HepG2 (cell line): ENCODE measurements around the gene FAM161A. TPM values are rescaled to one million over a fixed set of nuclear protein-coding genes. Genes with fewer than 3 reads are reported as not detected.

Experiments
- ADNP ChIP-seq: sonication (generic); formaldehyde crosslinking; IDR thresholded peaks from 2 replicates; pipeline ENCODE4 v1.4.0; 2020; ENCODE audit warnings: missing genetic modification reagents
- ARID2 ChIP-seq: sonication (generic); formaldehyde crosslinking; IDR thresholded peaks from 2 replicates; pipeline ENCODE4 v1.8.1; 2022; ENCODE audit warnings: mild to moderate bottlenecking, missing genetic modification reagents, borderline replicate concordance
- EEA1 ChIP-seq: sonication (generic); formaldehyde crosslinking; IDR thresholded peaks from 2 replicates; pipeline ENCODE4 v1.5.1; 2020; ENCODE audit warnings: mild to moderate bottlenecking, missing genetic modification reagents, borderline replicate concordance
- FOXO1 ChIP-seq: sonication (generic); formaldehyde crosslinking; IDR thresholded peaks from 2 replicates; pipeline ENCODE4 v1.4.0; 2020; ENCODE audit warnings: missing genetic modification reagents
- GTF2F1 ChIP-seq: fragments of 150-350 bp; IDR thresholded peaks from 2 replicates; pipeline ENCODE4 v1.6.1; 2014; ENCODE audit warnings: low read length
- IKZF4 ChIP-seq: sonication (generic); formaldehyde crosslinking; IDR thresholded peaks from 2 replicates; pipeline ENCODE4 v1.5.1; 2020; ENCODE audit warnings: borderline replicate concordance, mild to moderate bottlenecking, low read depth, missing genetic modification reagents; ENCODE audit errors: not compliant biosample characterization
- RBAK ChIP-seq: sonication (generic); formaldehyde crosslinking; IDR thresholded peaks from 2 replicates; pipeline ENCODE4 v1.5.1; 2020; ENCODE audit warnings: mild to moderate bottlenecking, missing genetic modification reagents
- RCOR2 ChIP-seq: IDR thresholded peaks from 2 replicates; pipeline ENCODE4 v1.6.1; 2016; ENCODE audit warnings: missing biosample characterization, missing genetic modification reagents
- RFX3 ChIP-seq: IDR thresholded peaks from 2 replicates; pipeline ENCODE4 v1.6.1; 2016; ENCODE audit warnings: missing biosample characterization, missing genetic modification reagents
- WIZ ChIP-seq: sonication (generic); formaldehyde crosslinking; IDR thresholded peaks from 2 replicates; pipeline ENCODE4 v1.5.1; 2020; ENCODE audit warnings: mild to moderate bottlenecking, missing genetic modification reagents
- ZBTB7A ChIP-seq: sonication (generic); formaldehyde crosslinking; IDR thresholded peaks from 2 replicates; pipeline ENCODE4 v1.8.0; 2022; ENCODE audit warnings: mild to moderate bottlenecking, missing genetic modification reagents
- ZKSCAN5 ChIP-seq: sonication (generic); formaldehyde crosslinking; IDR thresholded peaks from 2 replicates; pipeline ENCODE4 v1.5.1; 2020; ENCODE audit warnings: mild to moderate bottlenecking, missing genetic modification reagents
- ZNF121 ChIP-seq: sonication (generic); formaldehyde crosslinking; IDR thresholded peaks from 2 replicates; pipeline ENCODE4 v1.5.0; 2020; ENCODE audit warnings: mild to moderate bottlenecking, missing genetic modification reagents
- ZNF138 ChIP-seq: sonication (generic); formaldehyde crosslinking; IDR thresholded peaks from 2 replicates; pipeline ENCODE4 v1.5.0; 2020; ENCODE audit warnings: mild to moderate bottlenecking, low read depth, missing genetic modification reagents
- ZNF180 ChIP-seq: sonication (generic); formaldehyde crosslinking; IDR thresholded peaks from 2 replicates; pipeline ENCODE4 v1.4.0; 2020; ENCODE audit warnings: low read depth, missing genetic modification reagents, borderline replicate concordance
- ZNF34 ChIP-seq: sonication (generic); formaldehyde crosslinking; IDR thresholded peaks from 2 replicates; pipeline ENCODE4 v1.4.0; 2020; ENCODE audit warnings: mild to moderate bottlenecking, missing genetic modification reagents, borderline replicate concordance
- ZNF713 ChIP-seq: sonication (generic); formaldehyde crosslinking; IDR thresholded peaks from 2 replicates; pipeline ENCODE4 v1.4.0; 2020; ENCODE audit warnings: mild to moderate bottlenecking, missing genetic modification reagents
- ZSCAN12 ChIP-seq: sonication (generic); formaldehyde crosslinking; IDR thresholded peaks from 2 replicates; pipeline ENCODE4 v1.9.0; 2021; ENCODE audit warnings: mild to moderate bottlenecking, missing genetic modification reagents
- ZSCAN31 ChIP-seq: sonication (generic); formaldehyde crosslinking; IDR thresholded peaks from 2 replicates; pipeline ENCODE4 v1.5.0; 2020; ENCODE audit warnings: low read depth, mild to moderate bottlenecking, missing genetic modification reagents
- polyA plus RNA-seq, 8 experiments: library from polyadenylated mRNA; depleted of rRNA in 3 of 8; stranded (reverse) in 7 of 8; unstranded in 1 of 8; fragments of >200 nt; fragmentation: Illumina TruSeq in 4 of 8; extraction: Trizol in 4 of 8; gene quantifications; 2 replicates each; pipeline versions ENCODE4 v1.2.1 to v1.2.3, GENCODE V29; 2011 to 2016; ENCODE audit warnings: low read depth in 4 of 8, missing spikeins in 1 of 8, mixed read lengths in 1 of 8; ENCODE audit not compliant: insufficient read depth in 1 of 8
- total RNA-seq, 5 experiments: library from RNA; depleted of rRNA; stranded (reverse); fragments of >200 nt; fragmentation: Illumina TruSeq; extraction: Trizol; gene quantifications; 2 replicates each; pipeline ENCODE4 v1.2.3, GENCODE V29; 2016; ENCODE audit warnings: low read depth in 1 of 5
- TF ChIP-seq, protein P1 (sequence below): sonication (generic); formaldehyde crosslinking; IDR thresholded peaks from 2 replicates; pipeline ENCODE4 v1.4.0; 2020; ENCODE audit warnings: missing genetic modification reagents
- TF ChIP-seq, protein P2 (sequence below): sonication (generic); formaldehyde crosslinking; IDR thresholded peaks from 2 replicates; pipeline ENCODE4 v1.4.0; 2020; ENCODE audit warnings: missing genetic modification reagents
- TF ChIP-seq, protein P3 (sequence below): sonication (generic); IDR thresholded peaks from 2 replicates; pipeline ENCODE4 v1.6.1; 2016; ENCODE audit warnings: low read depth, borderline replicate concordance
- TF ChIP-seq, protein P4 (sequence below): sonication (generic); formaldehyde crosslinking; IDR thresholded peaks from 2 replicates; pipeline ENCODE4 v1.5.0; 2020; ENCODE audit warnings: missing genetic modification reagents, mild to moderate bottlenecking, borderline replicate concordance

FAM161A gene
- total and polyA plus RNA-seq, 2 of the 13 experiments (the other 11 are each of a cell fraction or from before 2014, with no cell fraction given): 2.7 to 3.4 TPM

GRCh38 chr2:61854564-61855317, 881 bp upstream of the FAM161A start (continued):
- TF ChIP-seq, protein P1, sequence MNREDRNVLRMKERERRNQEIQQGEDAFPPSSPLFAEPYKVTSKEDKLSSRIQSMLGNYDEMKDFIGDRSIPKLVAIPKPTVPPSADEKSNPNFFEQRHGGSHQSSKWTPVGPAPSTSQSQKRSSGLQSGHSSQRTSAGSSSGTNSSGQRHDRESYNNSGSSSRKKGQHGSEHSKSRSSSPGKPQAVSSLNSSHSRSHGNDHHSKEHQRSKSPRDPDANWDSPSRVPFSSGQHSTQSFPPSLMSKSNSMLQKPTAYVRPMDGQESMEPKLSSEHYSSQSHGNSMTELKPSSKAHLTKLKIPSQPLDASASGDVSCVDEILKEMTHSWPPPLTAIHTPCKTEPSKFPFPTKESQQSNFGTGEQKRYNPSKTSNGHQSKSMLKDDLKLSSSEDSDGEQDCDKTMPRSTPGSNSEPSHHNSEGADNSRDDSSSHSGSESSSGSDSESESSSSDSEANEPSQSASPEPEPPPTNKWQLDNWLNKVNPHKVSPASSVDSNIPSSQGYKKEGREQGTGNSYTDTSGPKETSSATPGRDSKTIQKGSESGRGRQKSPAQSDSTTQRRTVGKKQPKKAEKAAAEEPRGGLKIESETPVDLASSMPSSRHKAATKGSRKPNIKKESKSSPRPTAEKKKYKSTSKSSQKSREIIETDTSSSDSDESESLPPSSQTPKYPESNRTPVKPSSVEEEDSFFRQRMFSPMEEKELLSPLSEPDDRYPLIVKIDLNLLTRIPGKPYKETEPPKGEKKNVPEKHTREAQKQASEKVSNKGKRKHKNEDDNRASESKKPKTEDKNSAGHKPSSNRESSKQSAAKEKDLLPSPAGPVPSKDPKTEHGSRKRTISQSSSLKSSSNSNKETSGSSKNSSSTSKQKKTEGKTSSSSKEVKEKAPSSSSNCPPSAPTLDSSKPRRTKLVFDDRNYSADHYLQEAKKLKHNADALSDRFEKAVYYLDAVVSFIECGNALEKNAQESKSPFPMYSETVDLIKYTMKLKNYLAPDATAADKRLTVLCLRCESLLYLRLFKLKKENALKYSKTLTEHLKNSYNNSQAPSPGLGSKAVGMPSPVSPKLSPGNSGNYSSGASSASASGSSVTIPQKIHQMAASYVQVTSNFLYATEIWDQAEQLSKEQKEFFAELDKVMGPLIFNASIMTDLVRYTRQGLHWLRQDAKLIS (CRISPR knock-in tag): no peak
- no peak for TF ChIP-seq ADNP (CRISPR knock-in tag)
- TF ChIP-seq ARID2 (CRISPR knock-in tag): no peak; the same call in 1 of the 2 replicates
- TF ChIP-seq, protein P2, sequence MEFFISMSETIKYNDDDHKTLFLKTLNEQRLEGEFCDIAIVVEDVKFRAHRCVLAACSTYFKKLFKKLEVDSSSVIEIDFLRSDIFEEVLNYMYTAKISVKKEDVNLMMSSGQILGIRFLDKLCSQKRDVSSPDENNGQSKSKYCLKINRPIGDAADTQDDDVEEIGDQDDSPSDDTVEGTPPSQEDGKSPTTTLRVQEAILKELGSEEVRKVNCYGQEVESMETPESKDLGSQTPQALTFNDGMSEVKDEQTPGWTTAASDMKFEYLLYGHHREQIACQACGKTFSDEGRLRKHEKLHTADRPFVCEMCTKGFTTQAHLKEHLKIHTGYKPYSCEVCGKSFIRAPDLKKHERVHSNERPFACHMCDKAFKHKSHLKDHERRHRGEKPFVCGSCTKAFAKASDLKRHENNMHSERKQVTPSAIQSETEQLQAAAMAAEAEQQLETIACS: no peak; the same call in 1 of the 2 replicates
- TF ChIP-seq RCOR2 (CRISPR knock-in tag): peak; percentile 6; the same call in 1 of the 2 replicates
- TF ChIP-seq RFX3 (CRISPR knock-in tag): no peak
- TF ChIP-seq ZNF138: no peak
- no peak; the same call in none of the 2 replicates for TF ChIP-seq ZSCAN31 (CRISPR knock-in tag)
- TF ChIP-seq ZNF34: no peak
- TF ChIP-seq ZNF121 (CRISPR knock-in tag): no peak
- no peak for TF ChIP-seq ZSCAN12
- TF ChIP-seq EEA1 (CRISPR knock-in tag): peak; percentile 87; the same call in 1 of the 2 replicates
- no peak for TF ChIP-seq ZKSCAN5 (CRISPR knock-in tag)
- TF ChIP-seq, protein P3, sequence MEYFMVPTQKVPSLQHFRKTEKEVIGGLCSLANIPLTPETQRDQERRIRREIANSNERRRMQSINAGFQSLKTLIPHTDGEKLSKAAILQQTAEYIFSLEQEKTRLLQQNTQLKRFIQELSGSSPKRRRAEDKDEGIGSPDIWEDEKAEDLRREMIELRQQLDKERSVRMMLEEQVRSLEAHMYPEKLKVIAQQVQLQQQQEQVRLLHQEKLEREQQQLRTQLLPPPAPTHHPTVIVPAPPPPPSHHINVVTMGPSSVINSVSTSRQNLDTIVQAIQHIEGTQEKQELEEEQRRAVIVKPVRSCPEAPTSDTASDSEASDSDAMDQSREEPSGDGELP: no peak
- no peak for TF ChIP-seq RBAK
- TF ChIP-seq ZNF713: no peak
- TF ChIP-seq GTF2F1: 0 out of 2 replicates have a peak, but pooled peaks have one; percentile 7
- 0 out of 2 replicates have a peak, but pooled peaks have one; percentile 60 for TF ChIP-seq ZBTB7A
- TF ChIP-seq WIZ: peak; percentile 91
- no peak for TF ChIP-seq ZNF180 (CRISPR knock-in tag)
- peak; percentile 15 for TF ChIP-seq FOXO1 (CRISPR knock-in tag)
- TF ChIP-seq, protein P4, sequence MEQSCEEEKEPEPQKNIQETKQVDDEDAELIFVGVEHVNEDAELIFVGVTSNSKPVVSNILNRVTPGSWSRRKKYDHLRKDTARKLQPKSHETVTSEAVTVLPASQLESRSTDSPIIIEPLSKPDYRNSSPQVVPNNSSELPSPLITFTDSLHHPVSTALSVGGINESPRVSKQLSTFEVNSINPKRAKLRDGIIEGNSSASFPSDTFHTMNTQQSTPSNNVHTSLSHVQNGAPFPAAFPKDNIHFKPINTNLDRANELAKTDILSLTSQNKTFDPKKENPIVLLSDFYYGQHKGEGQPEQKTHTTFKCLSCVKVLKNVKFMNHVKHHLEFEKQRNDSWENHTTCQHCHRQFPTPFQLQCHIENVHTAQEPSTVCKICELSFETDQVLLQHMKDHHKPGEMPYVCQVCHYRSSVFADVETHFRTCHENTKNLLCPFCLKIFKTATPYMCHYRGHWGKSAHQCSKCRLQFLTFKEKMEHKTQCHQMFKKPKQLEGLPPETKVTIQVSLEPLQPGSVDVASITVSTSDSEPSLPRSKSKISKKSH (CRISPR knock-in tag): no peak
- TF ChIP-seq IKZF4 (CRISPR knock-in tag): peak; percentile 13
